H1 (cell line): ENCODE measurements around the gene NBAS. TPM values are rescaled to one million over a fixed set of nuclear protein-coding genes. Genes with fewer than 3 reads are reported as not detected.

Experiments used
- CTCF ChIA-PET: fragments of 300-600 bp; sonication (Branson Sonifier 250); formaldehyde crosslinking; loops from one replicate; lab custom pipeline; 2021; ENCODE audit not compliant: partially characterized antibody; lab: Charles Lee
- POLR2A ChIA-PET: fragments of 300-600 bp; sonication (Branson Sonifier 250); formaldehyde crosslinking; loops from one replicate; lab custom pipeline; 2021; ENCODE audit warnings: inconsistent platforms; ENCODE audit not compliant: partially characterized antibody; lab: Charles Lee
- DNase-seq, 2 experiments: peaks; one replicate each; pipeline versions ENCODE4 v3.0.0 to v3.0.0-alpha.2; 2010 to 2022; ENCODE audit warnings: low spot score in 2 of 2, low read depth in 1 of 2, mixed read lengths in 1 of 2
- FAIRE-seq: peaks from 2 replicates; lab custom pipeline; 2011; peaks lifted over from hg19 to GRCh38; lab: Jason Lieb, UNC
- H2AFZ ChIP-seq: 2 replicates; pipeline ENCODE4 v1.8.1; 2012; ENCODE audit warnings: low read length, inconsistent platforms
- H2AK5ac ChIP-seq: 2 replicates; pipeline ENCODE4 v1.6.1; 2013; ENCODE audit warnings: low read depth, low read length
- H2BK120ac ChIP-seq: replicated peaks from 2 replicates; pipeline ENCODE3; 2013; ENCODE audit warnings: low read depth, low read length, inconsistent platforms
- H2BK12ac ChIP-seq: 2 replicates; pipeline ENCODE4 v1.6.1; 2013; ENCODE audit warnings: low read depth, low read length
- H2BK15ac ChIP-seq: 2 replicates; pipeline ENCODE4 v1.6.1; 2013; ENCODE audit warnings: low read length
- H2BK20ac ChIP-seq: 2 replicates; pipeline ENCODE4 v1.6.1; 2013; ENCODE audit warnings: low read length
- H2BK5ac ChIP-seq: 2 replicates; pipeline ENCODE4 v1.6.1; 2013; ENCODE audit warnings: low read depth, low read length
- H3K14ac ChIP-seq: 2 replicates; pipeline ENCODE4 v1.6.1; 2013; ENCODE audit warnings: inconsistent platforms; ENCODE audit not compliant: insufficient read length
- H3K18ac ChIP-seq: 2 replicates; pipeline ENCODE4 v1.6.1; 2013; ENCODE audit warnings: low read length; ENCODE audit errors: extremely low read depth
- H3K23ac ChIP-seq: 2 replicates; pipeline ENCODE4 v1.6.1; 2013; ENCODE audit warnings: inconsistent platforms; ENCODE audit not compliant: insufficient read length
- H3K23me2 ChIP-seq: 2 replicates; pipeline ENCODE4 v1.6.1; 2013; ENCODE audit warnings: low read depth, low read length
- H3K27ac ChIP-seq: 2 replicates; pipeline ENCODE4 v1.6.1; 2011; ENCODE audit warnings: low read depth, low read length, inconsistent platforms
- H3K27me3 ChIP-seq, 4 experiments: replicated peaks in 1 of 4; 1 replicate in 1 of 4; 2 replicates in 3 of 4; pipeline versions ENCODE4 v1.6.1 to v1.8.1; 2011 to 2013; ENCODE audit warnings: low read length in 3 of 4, mild to moderate bottlenecking in 3 of 4, inconsistent platforms in 2 of 4, mixed read lengths in 2 of 4, moderate library complexity in 1 of 4; ENCODE audit not compliant: control insufficient read depth in 3 of 4, insufficient read depth in 3 of 4; ENCODE audit errors: extremely low read depth in 1 of 4
- H3K36me3 ChIP-seq, 4 experiments: 2 replicates each; pipeline versions ENCODE4 v1.6.1 to v1.8.1; 2011 to 2013; ENCODE audit warnings: mild to moderate bottlenecking in 4 of 4, low read length in 3 of 4, moderate library complexity in 2 of 4, control low read depth in 1 of 4, inconsistent platforms in 1 of 4; ENCODE audit not compliant: insufficient read depth in 4 of 4, control insufficient read depth in 2 of 4
- H3K4ac ChIP-seq: replicated peaks from 2 replicates; pipeline ENCODE3; 2013; ENCODE audit warnings: low read length, low read depth, mixed read lengths, inconsistent platforms; ENCODE audit not compliant: insufficient read length
- H3K4me1 ChIP-seq, 4 experiments: replicated peaks in 1 of 4; 1 replicate in 1 of 4; 2 replicates in 3 of 4; pipeline versions ENCODE4 v1.6.1 to v1.8.1; 2011 to 2013; ENCODE audit warnings: low read length in 3 of 4, inconsistent platforms in 2 of 4, mixed read lengths in 1 of 4; ENCODE audit not compliant: insufficient read depth in 4 of 4, control insufficient read depth in 3 of 4
- H3K4me2 ChIP-seq, 2 experiments: 2 replicates each; pipeline versions ENCODE4 v1.6.1 to v1.8.1; 2011 to 2013; ENCODE audit warnings: low read depth in 2 of 2, low read length in 2 of 2, control low read depth in 1 of 2, inconsistent platforms in 1 of 2, mild to moderate bottlenecking in 1 of 2; ENCODE audit not compliant: insufficient read depth in 1 of 2
- H3K4me3 ChIP-seq, 4 experiments: fragments of 200-600, 300-600 bp in 1 of 4; sonication (generic), shearing (Covaris generic), sonication (Bioruptor Twin) in 1 of 4; 2 replicates each; pipeline versions ENCODE4 v1.5.1 to v1.8.1; 2011 to 2016; ENCODE audit warnings: low read length in 4 of 4, low read depth in 3 of 4, control low read depth in 2 of 4, inconsistent platforms in 2 of 4, mild to moderate bottlenecking in 2 of 4, mixed read lengths in 1 of 4, moderate library complexity in 1 of 4; ENCODE audit not compliant: insufficient read depth in 2 of 4; ENCODE audit errors: extremely low read depth in 1 of 4
- H3K56ac ChIP-seq: replicated peaks from 2 replicates; pipeline ENCODE3; 2013; ENCODE audit warnings: low read depth, mild to moderate bottlenecking, mixed read lengths, low read length, inconsistent platforms; ENCODE audit not compliant: insufficient read length
- H3K79me1 ChIP-seq: 2 replicates; pipeline ENCODE4 v1.6.1; 2013; ENCODE audit warnings: low read depth, low read length, control low read depth
- H3K79me2 ChIP-seq, 2 experiments: 2 replicates each; pipeline versions ENCODE4 v1.6.1 to v1.8.1; 2012 to 2013; ENCODE audit warnings: low read length in 2 of 2, mild to moderate bottlenecking in 2 of 2, inconsistent platforms in 1 of 2; ENCODE audit not compliant: insufficient read depth in 2 of 2, control insufficient read depth in 1 of 2
- H3K9ac ChIP-seq, 4 experiments: replicated peaks in 1 of 4; 1 replicate in 1 of 4; 2 replicates in 3 of 4; pipeline versions ENCODE4 v1.6.1 to v1.8.1; 2011 to 2013; ENCODE audit warnings: low read depth in 3 of 4, low read length in 3 of 4, control low read depth in 2 of 4, mild to moderate bottlenecking in 2 of 4, moderate library complexity in 2 of 4, inconsistent platforms in 1 of 4; ENCODE audit errors: extremely low read depth in 1 of 4
- H3K9me3 ChIP-seq, 2 experiments: 2 replicates each; pipeline versions ENCODE4 v1.6.1 to v1.8.1; 2012 to 2013; ENCODE audit warnings: mild to moderate bottlenecking in 2 of 2, moderate library complexity in 2 of 2, control low read depth in 1 of 2, inconsistent platforms in 1 of 2, low read depth in 1 of 2, low read length in 1 of 2, mixed read lengths in 1 of 2; ENCODE audit not compliant: insufficient read depth in 2 of 2
- H4K20me1 ChIP-seq, 2 experiments: replicated peaks in 1 of 2; 2 replicates each; pipeline versions ENCODE3 to v1.8.1; 2011 to 2013; ENCODE audit warnings: inconsistent platforms in 2 of 2, low read length in 2 of 2, mild to moderate bottlenecking in 1 of 2; ENCODE audit not compliant: insufficient read depth in 2 of 2, control insufficient read depth in 1 of 2
- H4K5ac ChIP-seq: 2 replicates; pipeline ENCODE4 v1.6.1; 2013; ENCODE audit warnings: low read length, low read depth, mixed read lengths, inconsistent platforms; ENCODE audit not compliant: insufficient read length
- H4K8ac ChIP-seq: 2 replicates; pipeline ENCODE4 v1.8.0; 2013; ENCODE audit warnings: mild to moderate bottlenecking, moderate library complexity, low read length, inconsistent platforms; ENCODE audit not compliant: insufficient read depth; ENCODE audit errors: extremely low read depth
- H4K91ac ChIP-seq: replicated peaks from 2 replicates; pipeline ENCODE3; 2013; ENCODE audit warnings: low read length, mixed read lengths, inconsistent platforms; ENCODE audit not compliant: insufficient read length
- CEBPB ChIP-seq: IDR thresholded peaks from 2 replicates; pipeline ENCODE4 v1.6.1; 2012; ENCODE audit warnings: low read depth, low read length
- CHD2 ChIP-seq: IDR thresholded peaks from 2 replicates; pipeline ENCODE4 v1.6.1; 2012; ENCODE audit warnings: low read length, improper control_type of control experiment
- EP300 ChIP-seq, 2 experiments: IDR thresholded peaks; 1 replicate in 1 of 2; 2 replicates in 1 of 2; pipeline ENCODE4 v1.6.1; 2011 to 2012; ENCODE audit warnings: low read depth in 2 of 2, low read length in 2 of 2, mild to moderate bottlenecking in 2 of 2, borderline replicate concordance in 1 of 2, inconsistent platforms in 1 of 2, moderate library complexity in 1 of 2
- HDAC2 ChIP-seq, 2 experiments: fragments of 300-600 bp in 1 of 2; sonication (generic) in 1 of 2; IDR thresholded peaks; 2 replicates each; pipeline ENCODE4 v1.6.1; 2011 to 2012; ENCODE audit warnings: low read depth in 2 of 2, low read length in 2 of 2, mild to moderate bottlenecking in 2 of 2, moderate library complexity in 2 of 2, borderline replicate concordance in 1 of 2, inconsistent platforms in 1 of 2
- KDM1A ChIP-seq: fragments of 200-600, 300-600 bp; sonication (generic); IDR thresholded peaks from 2 replicates; pipeline ENCODE4 v1.7.1; 2016; ENCODE audit warnings: mild to moderate bottlenecking, low read length, borderline replicate concordance
- SIRT6 ChIP-seq: IDR thresholded peaks from one replicate; pipeline ENCODE4 v1.7.1; 2012; ENCODE audit warnings: low read length, inconsistent platforms
- SP1 ChIP-seq: IDR thresholded peaks from 2 replicates; pipeline ENCODE4 v1.6.1; 2011; ENCODE audit warnings: low read depth, low read length
- WGBS, 2 experiments: shearing (Covaris generic) in 1 of 2; methylation state at CpG; one replicate each; pipeline versions ENCODE4 v1.1.6 to v1.1.7; 2013 to 2015; ENCODE audit warnings: low lambda C conversion rate in 2 of 2, mixed read lengths in 2 of 2, inconsistent platforms in 1 of 2, low coverage in 1 of 2, missing lambda C conversion rate in 1 of 2; ENCODE audit not compliant: insufficient replicate concordance in 2 of 2, insufficient coverage in 1 of 2, insufficient read length in 1 of 2; ENCODE audit errors: extremely low coverage in 1 of 2, missing lambda C conversion rate in 1 of 2; 5-methylcytosine and 5-hydroxymethylcytosine counted together
- polyA plus RNA-seq, 7 experiments: library from polyadenylated mRNA; depleted of rRNA in 3 of 7; stranded (reverse) in 5 of 7; unstranded in 2 of 7; fragments of >200 nt in 5 of 7; fragments of 200-250 nt in 2 of 7; gene quantifications; 1 replicate in 5 of 7; 2 replicates in 1 of 7; 4 replicates in 1 of 7; pipeline versions ENCODE4 v1.2.1 to v1.2.3, GENCODE V29; 2011 to 2013; ENCODE audit warnings: missing spikeins in 2 of 7, mixed read lengths in 2 of 7
- total RNA-seq: library from RNA; stranded (reverse); fragmentation: NEBNext Ultra II Directional; extraction: Animal tissue kit (Norgen Biotek cat#: 25700); gene quantifications from 2 replicates; pipeline ENCODE4 v1.2.1, GENCODE V29; 2021
- TF ChIP-seq, protein P1 (sequence below): IDR thresholded peaks from 2 replicates; pipeline ENCODE4 v1.6.1; 2011; ENCODE audit warnings: low read depth, mild to moderate bottlenecking, low read length; ENCODE audit not compliant: insufficient read depth

NBAS gene
- total and polyA plus RNA-seq, 2 of the 8 experiments (the other 6 are each of a cell fraction or from before 2014, with no cell fraction given), result 19.6 to 34.8 TPM

- no peaks in the 10 kb centered on the region for H3K79me1 ChIP-seq
- H3K4me3 ChIP-seq, result no peak overlapping the region
- H2BK20ac ChIP-seq, result no peak overlapping the region
- H3K4ac ChIP-seq, result no peak overlapping the region
- H3K23me2 ChIP-seq, result no peaks in the 10 kb centered on the region
- H4K91ac ChIP-seq, result no peak overlapping the region
- no peak overlapping the region for H2BK5ac ChIP-seq
- no peaks in the 10 kb centered on the region for H3K36me3 ChIP-seq
- H3K18ac ChIP-seq, result no peak overlapping the region
- DNase-seq, result no peak
- peaks cover 0 to 3% (median 0%) of the 10 kb centered on the region in 4 experiments; a peak in 2 of 7 replicates for H3K4me1 ChIP-seq
- H3K9ac ChIP-seq, result no peak overlapping the region
- H3K4me2 ChIP-seq, result no peak overlapping the region
- H2AFZ ChIP-seq, result no peak overlapping the region
- no peak for FAIRE-seq
- WGBS, 2 experiments, result 87% methylated on average over 2 of the region's 2 CpGs; no CpG with 5 or more reads in 1 of the 2 experiments
- H2AK5ac ChIP-seq, result no peak overlapping the region
- H2BK120ac ChIP-seq, result no peak overlapping the region
- H3K27ac ChIP-seq, result no peak overlapping the region
- no peak overlapping the region for H2BK12ac ChIP-seq
- no peak overlapping the region for H2BK15ac ChIP-seq
- H3K14ac ChIP-seq, result no peak overlapping the region
- no peak overlapping the region for H3K56ac ChIP-seq
- no peak overlapping the region for H3K23ac ChIP-seq
- no peak overlapping the region for H4K8ac ChIP-seq
- H3K79me2 ChIP-seq, result no peaks in the 10 kb centered on the region
- H3K9me3 ChIP-seq, result no peaks in the 10 kb centered on the region
- ChIA-PET POLR2A (no interaction called here), CTCF (no interaction called here)
- H4K5ac ChIP-seq, result no peak overlapping the region
- H3K27me3 ChIP-seq, result no peaks in the 10 kb centered on the region
- TF ChIP-seq SP1 (no peak), CEBPB (no peak), HDAC2 (IDR thresholded peaks at IDR 0.05; ENCODE audit: borderline replicate concordance in 1 of 2, low read depth in 2 of 2, low read length in 2 of 2) (no peak), SIRT6 (no peak), EP300 (IDR thresholded peaks at IDR 0.05; ENCODE audit: borderline replicate concordance in 1 of 2, low read depth in 2 of 2, low read length in 2 of 2) (no peak), CHD2 (no peak), KDM1A (no peak)
- TF ChIP-seq, protein P1, sequence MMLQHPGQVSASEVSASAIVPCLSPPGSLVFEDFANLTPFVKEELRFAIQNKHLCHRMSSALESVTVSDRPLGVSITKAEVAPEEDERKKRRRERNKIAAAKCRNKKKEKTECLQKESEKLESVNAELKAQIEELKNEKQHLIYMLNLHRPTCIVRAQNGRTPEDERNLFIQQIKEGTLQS, result no peak
- H4K20me1 ChIP-seq, result no peaks in the 10 kb centered on the region
Observed at GRCh38 chr2:15445891-15446562, 115.1 kb downstream of the NBAS start.
